ENCODE measurements around the gene APBB3. TPM values are rescaled to one million over a fixed set of nuclear protein-coding genes. Genes with fewer than 3 reads are reported as not detected.

APBB3 gene
- total RNA-seq, 4 donors from 2014 or later: 20.2 to 33.5 (median 26.1) TPM

DNA sequence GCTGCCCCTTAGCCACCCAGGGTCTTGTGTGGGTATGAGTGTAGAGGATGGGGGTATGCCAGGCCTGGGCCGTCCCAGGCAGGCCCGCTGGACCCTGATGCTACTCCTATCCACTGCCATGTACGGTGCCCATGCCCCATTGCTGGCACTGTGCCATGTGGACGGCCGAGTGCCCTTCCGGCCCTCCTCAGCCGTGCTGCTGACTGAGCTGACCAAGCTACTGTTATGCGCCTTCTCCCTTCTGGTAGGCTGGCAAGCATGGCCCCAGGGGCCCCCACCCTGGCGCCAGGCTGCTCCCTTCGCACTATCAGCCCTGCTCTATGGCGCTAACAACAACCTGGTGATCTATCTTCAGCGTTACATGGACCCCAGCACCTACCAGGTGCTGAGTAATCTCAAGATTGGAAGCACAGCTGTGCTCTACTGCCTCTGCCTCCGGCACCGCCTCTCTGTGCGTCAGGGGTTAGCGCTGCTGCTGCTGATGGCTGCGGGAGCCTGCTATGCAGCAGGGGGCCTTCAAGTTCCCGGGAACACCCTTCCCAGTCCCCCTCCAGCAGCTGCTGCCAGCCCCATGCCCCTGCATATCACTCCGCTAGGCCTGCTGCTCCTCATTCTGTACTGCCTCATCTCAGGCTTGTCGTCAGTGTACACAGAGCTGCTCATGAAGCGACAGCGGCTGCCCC lies 2.9 kb upstream of the APBB3 start:
- peaks cover 25 to 43% of the 10 kb centered on the region in 2 donors for H3K4me1 ChIP-seq
- no peaks in the 10 kb centered on the region for H3K9me3 ChIP-seq
- H3K36me3 ChIP-seq: peaks cover 21 to 24% of the 10 kb centered on the region in 2 donors
- H3K4me3 ChIP-seq (replicated peaks in 1 of 3): no peak overlapping the region
- no peak for TF ChIP-seq POLR2A (IDR thresholded peaks at IDR 0.05)
- TF ChIP-seq, protein P1, sequence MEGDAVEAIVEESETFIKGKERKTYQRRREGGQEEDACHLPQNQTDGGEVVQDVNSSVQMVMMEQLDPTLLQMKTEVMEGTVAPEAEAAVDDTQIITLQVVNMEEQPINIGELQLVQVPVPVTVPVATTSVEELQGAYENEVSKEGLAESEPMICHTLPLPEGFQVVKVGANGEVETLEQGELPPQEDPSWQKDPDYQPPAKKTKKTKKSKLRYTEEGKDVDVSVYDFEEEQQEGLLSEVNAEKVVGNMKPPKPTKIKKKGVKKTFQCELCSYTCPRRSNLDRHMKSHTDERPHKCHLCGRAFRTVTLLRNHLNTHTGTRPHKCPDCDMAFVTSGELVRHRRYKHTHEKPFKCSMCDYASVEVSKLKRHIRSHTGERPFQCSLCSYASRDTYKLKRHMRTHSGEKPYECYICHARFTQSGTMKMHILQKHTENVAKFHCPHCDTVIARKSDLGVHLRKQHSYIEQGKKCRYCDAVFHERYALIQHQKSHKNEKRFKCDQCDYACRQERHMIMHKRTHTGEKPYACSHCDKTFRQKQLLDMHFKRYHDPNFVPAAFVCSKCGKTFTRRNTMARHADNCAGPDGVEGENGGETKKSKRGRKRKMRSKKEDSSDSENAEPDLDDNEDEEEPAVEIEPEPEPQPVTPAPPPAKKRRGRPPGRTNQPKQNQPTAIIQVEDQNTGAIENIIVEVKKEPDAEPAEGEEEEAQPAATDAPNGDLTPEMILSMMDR (IDR thresholded peaks at IDR 0.05): no peak
- intact Hi-C loops (cut with DNase I): loop anchor here (5.0 kb wide), 1 partner anchor 165 kb away; the partner anchor contains the start of gene ANKHD1
- no peak for DNase-seq
- H3K27me3 ChIP-seq: no peaks in the 10 kb centered on the region
- H3K27ac ChIP-seq: no peak overlapping the region
- WGBS, 2 donors: 91% methylated on average over 15 to 16 of the region's 22 CpGs

DNA sequence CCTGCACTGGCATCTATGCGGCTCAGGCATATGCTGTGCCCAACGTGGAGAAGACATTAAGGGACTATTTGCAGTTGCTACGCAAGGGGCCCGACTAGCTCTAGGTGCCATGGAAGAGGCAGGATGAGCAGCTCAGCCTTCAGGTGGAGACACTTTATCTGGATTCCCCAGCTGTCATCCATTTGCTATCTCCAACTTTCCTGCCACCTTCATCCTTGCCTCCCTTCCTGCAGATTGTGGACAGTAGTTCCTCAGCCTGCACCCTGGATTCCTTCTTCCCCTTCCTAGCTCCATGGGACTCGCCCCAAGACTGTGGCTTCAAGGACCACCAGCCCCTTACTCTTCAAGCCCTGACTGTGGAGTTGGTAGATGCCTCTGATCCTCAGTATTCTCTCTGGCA lies 2.3 kb upstream of the APBB3 start:
- intact Hi-C loops (cut with DNase I): loop anchor here (5.0 kb wide), 1 partner anchor 164 kb away; the partner anchor contains the start of gene ANKHD1
- H3K9me3 ChIP-seq: no peaks in the 10 kb centered on the region
- H3K27me3 ChIP-seq: no peaks in the 10 kb centered on the region
- H3K36me3 ChIP-seq: peaks cover 21 to 24% of the 10 kb centered on the region in 2 donors
- H3K27ac ChIP-seq: no peak overlapping the region
- DNase-seq: no peak
- peaks cover 25 to 43% of the 10 kb centered on the region in 2 donors for H3K4me1 ChIP-seq
- WGBS, 2 donors: 94 to 98% methylated on average over 5 of the region's 5 CpGs
- no peak overlapping the region for H3K4me3 ChIP-seq (replicated peaks in 1 of 3)
- no peak for TF ChIP-seq POLR2A (IDR thresholded peaks at IDR 0.05)
- TF ChIP-seq, protein P1 (IDR thresholded peaks at IDR 0.05): no peak

DNA sequence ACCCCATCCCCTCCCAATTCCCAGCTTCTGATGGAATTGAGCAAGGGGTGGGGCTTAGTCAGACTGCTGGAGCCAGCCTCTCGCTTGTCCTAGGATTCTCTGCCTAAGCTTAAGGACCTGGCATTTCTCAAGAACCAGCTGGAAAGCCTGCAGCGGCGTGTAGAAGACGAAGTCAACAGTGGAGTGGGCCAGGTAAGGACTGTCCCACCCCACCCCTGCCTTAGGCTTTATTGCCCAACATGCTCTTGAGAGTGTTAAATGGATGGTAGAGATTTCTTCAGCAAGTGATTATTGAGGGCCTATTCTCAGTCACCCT lies 1.3 kb upstream of the APBB3 start:
- Histone ChIP-seq H3K27ac (peak overlapping the region in 2 of 3 donors; percentile 21 to 93), H3K9me3 (no peaks in the 10 kb centered on the region), H3K36me3 (peaks cover 24% of the 10 kb centered on the region in 2 donors), H3K27me3 (no peaks in the 10 kb centered on the region), H3K4me1 (peaks cover 25 to 43% of the 10 kb centered on the region in 2 donors), H3K4me3 (replicated peaks in 1 of 3) (peak overlapping the region in 1 of 3 donors; percentile 53)
- peak in 1 of 2 donors; percentile 20 for DNase-seq
- 53 to 54% methylated on average over 4 of the region's 4 CpGs for WGBS, 2 donors
- intact Hi-C loops (cut with DNase I): loop anchor here (5.0 kb wide), 1 partner anchor 163 kb away; the partner anchor contains the start of gene ANKHD1
- no peak for TF ChIP-seq POLR2A (IDR thresholded peaks at IDR 0.05)
- TF ChIP-seq, protein P1 (IDR thresholded peaks at IDR 0.05): no peak

DNA sequence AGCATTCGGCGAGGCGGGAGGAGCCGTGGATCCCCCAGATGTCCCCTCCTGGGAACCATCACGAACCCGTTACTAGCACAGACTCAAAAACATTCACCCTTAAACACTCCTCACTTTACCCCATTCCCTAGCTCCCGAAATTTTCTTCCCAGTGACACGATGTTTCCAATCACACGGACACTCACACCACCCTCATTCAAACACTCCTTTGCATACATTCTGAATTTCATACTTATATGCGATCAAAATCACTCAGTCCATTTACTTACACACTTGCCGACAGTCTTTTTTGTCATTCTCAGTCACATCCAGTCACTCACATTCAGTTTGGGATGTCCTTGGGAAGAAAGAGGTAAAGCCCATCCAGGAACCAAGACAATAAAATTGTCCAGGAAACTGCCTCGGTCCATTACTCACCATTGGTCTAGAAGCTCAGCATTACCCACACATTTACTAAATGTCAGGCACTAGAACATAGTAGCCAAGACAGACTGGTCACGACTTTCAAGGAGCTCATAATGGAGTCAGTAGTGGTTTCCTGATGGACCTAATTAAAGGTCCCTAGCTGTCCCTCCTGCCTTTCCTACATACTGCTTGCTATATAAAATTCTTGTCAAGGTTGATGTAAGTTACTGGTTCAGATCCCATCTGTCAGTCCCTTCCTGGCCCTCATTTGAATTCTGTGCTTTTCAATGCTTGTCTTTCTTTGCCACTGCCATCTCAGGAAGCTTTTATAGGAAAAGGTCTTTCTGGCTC lies 804 bp upstream of the APBB3 start:
- no peaks in the 10 kb centered on the region for H3K9me3 ChIP-seq
- no peak for TF ChIP-seq POLR2A (IDR thresholded peaks at IDR 0.05)
- TF ChIP-seq, protein P1 (IDR thresholded peaks at IDR 0.05): no peak
- intact Hi-C loops (cut with DNase I): loop anchor here (5.0 kb wide), 1 partner anchor 163 kb away; the partner anchor contains the start of gene ANKHD1
- H3K27ac ChIP-seq: peak overlapping the region; percentile 93 to 97 (median 96)
- no peaks in the 10 kb centered on the region for H3K27me3 ChIP-seq
- H3K4me1 ChIP-seq: peaks cover 25 to 43% of the 10 kb centered on the region in 2 donors
- WGBS, 2 donors: 3 to 6% methylated on average over 13 of the region's 13 CpGs
- DNase-seq: no peak
- peak overlapping the region; percentile 47 to 89 (median 53) for H3K4me3 ChIP-seq (replicated peaks in 1 of 3)
- peaks cover 24 to 29% of the 10 kb centered on the region in 2 donors for H3K36me3 ChIP-seq

Measured in thyroid gland (tissue), 4 donors.